ENCODE results near the gene DCBLD1. TPM values are rescaled to one million over a fixed set of nuclear protein-coding genes. Genes with fewer than 3 reads are reported as not detected.

The DCBLD1 gene
- total and polyA plus RNA-seq, 3 donors from 2014 or later = 16.6 to 22.2 (median 16.7) TPM

DNA sequence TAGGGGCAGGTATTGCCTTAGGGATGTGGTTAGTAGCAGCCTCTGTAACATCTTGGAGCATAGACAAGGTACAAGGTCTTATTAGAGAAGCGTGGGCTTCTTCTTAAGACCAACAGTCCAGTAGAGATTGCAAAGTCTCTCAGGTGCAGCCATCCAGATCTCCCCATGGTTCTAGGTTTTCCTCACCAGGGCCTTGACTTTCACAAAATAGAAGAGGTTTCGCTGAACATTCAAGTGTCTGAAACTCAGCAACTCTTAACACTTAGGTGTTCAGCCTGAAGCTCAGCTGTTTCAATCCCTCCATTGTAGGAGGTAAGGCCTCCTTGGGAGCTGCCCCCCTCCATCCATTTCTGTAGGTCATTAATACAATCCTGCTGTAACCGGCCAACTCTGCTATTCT lies 75.5 kb downstream of the DCBLD1 start:
- Histone ChIP-seq H3K9me3 (no peaks in the 10 kb centered on the region), H3K36me3 (ENCODE audit: low read depth, missing control alignments) (no peaks in the 10 kb centered on the region), H3K27me3 (no peaks in the 10 kb centered on the region), H3K4me1 (no peaks in the 10 kb centered on the region), H3K27ac (no peak overlapping the region), H3K4me3 (no peak overlapping the region)
- 79 to 84% methylated on average over 3 of the region's 3 CpGs for WGBS, 2 donors
- intact Hi-C loops (cut with DNase I; ENCODE audit: low total_unique reads) = loop anchor here (10.0 kb wide), 1 partner anchor 103 kb away; no protein-coding TSS in a partner anchor
- TF ChIP-seq, protein P1, sequence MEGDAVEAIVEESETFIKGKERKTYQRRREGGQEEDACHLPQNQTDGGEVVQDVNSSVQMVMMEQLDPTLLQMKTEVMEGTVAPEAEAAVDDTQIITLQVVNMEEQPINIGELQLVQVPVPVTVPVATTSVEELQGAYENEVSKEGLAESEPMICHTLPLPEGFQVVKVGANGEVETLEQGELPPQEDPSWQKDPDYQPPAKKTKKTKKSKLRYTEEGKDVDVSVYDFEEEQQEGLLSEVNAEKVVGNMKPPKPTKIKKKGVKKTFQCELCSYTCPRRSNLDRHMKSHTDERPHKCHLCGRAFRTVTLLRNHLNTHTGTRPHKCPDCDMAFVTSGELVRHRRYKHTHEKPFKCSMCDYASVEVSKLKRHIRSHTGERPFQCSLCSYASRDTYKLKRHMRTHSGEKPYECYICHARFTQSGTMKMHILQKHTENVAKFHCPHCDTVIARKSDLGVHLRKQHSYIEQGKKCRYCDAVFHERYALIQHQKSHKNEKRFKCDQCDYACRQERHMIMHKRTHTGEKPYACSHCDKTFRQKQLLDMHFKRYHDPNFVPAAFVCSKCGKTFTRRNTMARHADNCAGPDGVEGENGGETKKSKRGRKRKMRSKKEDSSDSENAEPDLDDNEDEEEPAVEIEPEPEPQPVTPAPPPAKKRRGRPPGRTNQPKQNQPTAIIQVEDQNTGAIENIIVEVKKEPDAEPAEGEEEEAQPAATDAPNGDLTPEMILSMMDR (IDR thresholded peaks at IDR 0.05) = no peak
- no peak for TF ChIP-seq POLR2A (IDR thresholded peaks at IDR 0.05)
- DNase-seq = no peak

DNA sequence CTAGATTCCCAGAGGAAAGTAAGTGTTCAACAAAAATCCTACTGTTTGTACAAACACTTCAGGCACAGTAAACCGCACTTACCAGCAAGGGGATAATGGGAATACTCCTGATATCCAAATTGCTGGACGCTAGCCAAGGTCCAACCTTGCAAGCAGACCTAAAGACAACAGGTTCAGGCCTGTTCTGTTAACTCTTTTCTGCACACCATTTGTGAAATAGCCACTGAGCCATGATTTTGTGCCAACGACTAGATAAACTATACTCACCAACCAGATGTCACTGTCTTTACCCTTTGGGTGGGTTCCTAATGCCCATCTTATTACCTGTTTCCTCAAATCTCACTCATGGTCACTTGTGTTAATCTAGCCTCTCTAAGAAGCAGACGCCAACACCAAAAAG lies 76.3 kb downstream of the DCBLD1 start:
- no peaks in the 10 kb centered on the region for H3K27me3 ChIP-seq
- no peaks in the 10 kb centered on the region for H3K4me1 ChIP-seq
- DNase-seq = no peak
- H3K36me3 ChIP-seq (ENCODE audit: low read depth, missing control alignments) = no peaks in the 10 kb centered on the region
- intact Hi-C loops (cut with DNase I; ENCODE audit: low total_unique reads) = loop anchor here (10.0 kb wide), 1 partner anchor 104 kb away; no protein-coding TSS in a partner anchor
- TF ChIP-seq, protein P1 (IDR thresholded peaks at IDR 0.05) = no peak
- no peak for TF ChIP-seq POLR2A (IDR thresholded peaks at IDR 0.05)
- H3K9me3 ChIP-seq = no peaks in the 10 kb centered on the region
- no peak overlapping the region for H3K4me3 ChIP-seq
- WGBS, 2 donors = 84% methylated on average over 4 of the region's 4 CpGs
- no peak overlapping the region for H3K27ac ChIP-seq

- H3K9me3 ChIP-seq = no peaks in the 10 kb centered on the region
- intact Hi-C loops (cut with DNase I; ENCODE audit: low total_unique reads) = loop anchor here (10.0 kb wide), 1 partner anchor 104 kb away; no protein-coding TSS in a partner anchor
- H3K4me1 ChIP-seq = no peaks in the 10 kb centered on the region
- TF ChIP-seq, protein P1 (IDR thresholded peaks at IDR 0.05) = no peak
- TF ChIP-seq POLR2A (IDR thresholded peaks at IDR 0.05) = no peak
- no peak for DNase-seq
- no peak overlapping the region for H3K4me3 ChIP-seq
- H3K36me3 ChIP-seq (ENCODE audit: low read depth, missing control alignments) = no peaks in the 10 kb centered on the region
- no peaks in the 10 kb centered on the region for H3K27me3 ChIP-seq
- H3K27ac ChIP-seq = no peak overlapping the region
- WGBS, 2 donors = 80 to 88% methylated on average over 4 of the region's 4 CpGs
These were observed 76.8 kb downstream of the DCBLD1 start for GRCh38 chr6:117559299-117559698.

GRCh38 chr6:117561128-117561527 lies 78.7 kb downstream of the DCBLD1 start:
- intact Hi-C loops (cut with DNase I; ENCODE audit: low total_unique reads) = no loop called here
- H3K4me1 ChIP-seq = no peaks in the 10 kb centered on the region
- no peaks in the 10 kb centered on the region for H3K36me3 ChIP-seq (ENCODE audit: low read depth, missing control alignments)
- TF ChIP-seq, protein P1 (IDR thresholded peaks at IDR 0.05) = no peak
- TF ChIP-seq POLR2A (IDR thresholded peaks at IDR 0.05) = no peak
- no peak overlapping the region for H3K27ac ChIP-seq
- no peaks in the 10 kb centered on the region for H3K9me3 ChIP-seq
- DNase-seq = no peak
- no peaks in the 10 kb centered on the region for H3K27me3 ChIP-seq
- H3K4me3 ChIP-seq = no peak overlapping the region
- 87 to 88% methylated on average over 3 of the region's 3 CpGs for WGBS, 2 donors

GRCh38 chr6:117564681-117565080 lies 82.2 kb downstream of the DCBLD1 start:
- 65 to 74% methylated on average over 1 of the region's 1 CpG for WGBS, 2 donors
- TF ChIP-seq, protein P1 (IDR thresholded peaks at IDR 0.05) = no peak
- no peak for TF ChIP-seq POLR2A (IDR thresholded peaks at IDR 0.05)
- H3K27me3 ChIP-seq = no peaks in the 10 kb centered on the region
- H3K9me3 ChIP-seq = no peaks in the 10 kb centered on the region
- no peak overlapping the region for H3K4me3 ChIP-seq
- no peaks in the 10 kb centered on the region for H3K4me1 ChIP-seq
- DNase-seq = no peak
- intact Hi-C loops (cut with DNase I; ENCODE audit: low total_unique reads) = no loop called here
- H3K27ac ChIP-seq = no peak overlapping the region
- H3K36me3 ChIP-seq (ENCODE audit: low read depth, missing control alignments) = no peaks in the 10 kb centered on the region
